Thoracic aorta (tissue), 2 donors: ENCODE results near the gene KCTD5. TPM values are rescaled to one million over a fixed set of nuclear protein-coding genes. Genes with fewer than 3 reads are reported as not detected.

Experiments used
- ATAC-seq: fragments of 150-250 bp; one replicate; pipeline ENCODE4 v1.8.0; 2017; ENCODE audit warnings: low read depth; ENCODE audit not compliant: insufficient number of reproducible peaks, low FRiP score
- DNase-seq: peaks from one replicate; pipeline ENCODE4 v3.0.0-alpha.2; 2020; ENCODE audit warnings: low spot score
- H3K27ac ChIP-seq, 2 donors: fragments of 200-600 bp; sonication (generic); 1 replicate in 1 of 2; 2 replicates in 1 of 2; pipeline ENCODE4 v1.5.1; 2016; ENCODE audit warnings: mild to moderate bottlenecking in 2 of 2, moderate library complexity in 2 of 2
- H3K27me3 ChIP-seq: fragments of 200-600 bp; sonication (generic); replicated peaks from 2 replicates; pipeline ENCODE4 v1.6.0; 2016; ENCODE audit warnings: mild to moderate bottlenecking; ENCODE audit not compliant: insufficient read depth
- H3K36me3 ChIP-seq: fragments of 200-600 bp; sonication (generic); one replicate; pipeline ENCODE4 v1.5.1; 2016
- H3K4me1 ChIP-seq, 2 donors: fragments of 200-600 bp; sonication (generic); 1 replicate in 1 of 2; 2 replicates in 1 of 2; pipeline versions ENCODE4 v1.5.1 to v1.6.0; 2016; ENCODE audit warnings: low read depth in 2 of 2, mild to moderate bottlenecking in 1 of 2; ENCODE audit not compliant: control insufficient read depth in 1 of 2
- H3K4me3 ChIP-seq: fragments of 200-600 bp; sonication (generic); 2 replicates; pipeline ENCODE4 v1.5.1; 2016; ENCODE audit warnings: mild to moderate bottlenecking
- H3K9me3 ChIP-seq: fragments of 200-600 bp; sonication (generic); 2 replicates; pipeline ENCODE4 v1.5.1; 2016
- total RNA-seq, 2 donors: library from RNA; depleted of rRNA; stranded (reverse); fragments of >200 nt; gene quantifications; one replicate each; pipeline versions ENCODE4 v1.1.0 to v1.2.3, GENCODE V29; 2016
- TF ChIP-seq, protein P1 (sequence below): fragments of 200-600 bp; sonication (generic); IDR thresholded peaks from one replicate; pipeline ENCODE4 v1.5.1; 2019; ENCODE audit warnings: antibody characterized with exemption

The KCTD5 gene
- total RNA-seq, 2 donors from 2014 or later, result 13.8 to 19.2 TPM

DNA sequence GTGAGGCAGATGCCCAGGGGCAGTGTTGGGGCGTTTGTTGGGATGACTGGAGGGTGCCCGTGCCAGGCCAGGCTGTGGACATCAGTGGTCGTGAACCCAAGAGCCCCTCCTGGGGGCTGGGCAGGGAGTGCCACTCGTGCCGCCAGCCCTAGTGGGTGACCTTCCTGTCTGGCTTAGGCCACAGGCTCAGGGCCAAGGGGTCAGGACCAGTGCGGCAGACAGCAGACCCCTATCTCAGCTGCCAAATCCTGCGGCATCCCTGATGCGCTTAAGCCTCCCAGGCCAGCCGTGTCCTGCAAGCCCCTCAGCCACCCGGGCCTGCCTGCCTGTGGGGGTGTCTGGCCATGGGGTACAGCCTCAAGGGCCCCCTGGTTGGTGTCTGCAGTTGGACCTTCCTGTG is 23.0 kb downstream of the KCTD5 start:
- no peaks in the 10 kb centered on the region for H3K4me1 ChIP-seq
- DNase-seq (no peak), ATAC-seq (no peak)
- TF ChIP-seq, protein P1, sequence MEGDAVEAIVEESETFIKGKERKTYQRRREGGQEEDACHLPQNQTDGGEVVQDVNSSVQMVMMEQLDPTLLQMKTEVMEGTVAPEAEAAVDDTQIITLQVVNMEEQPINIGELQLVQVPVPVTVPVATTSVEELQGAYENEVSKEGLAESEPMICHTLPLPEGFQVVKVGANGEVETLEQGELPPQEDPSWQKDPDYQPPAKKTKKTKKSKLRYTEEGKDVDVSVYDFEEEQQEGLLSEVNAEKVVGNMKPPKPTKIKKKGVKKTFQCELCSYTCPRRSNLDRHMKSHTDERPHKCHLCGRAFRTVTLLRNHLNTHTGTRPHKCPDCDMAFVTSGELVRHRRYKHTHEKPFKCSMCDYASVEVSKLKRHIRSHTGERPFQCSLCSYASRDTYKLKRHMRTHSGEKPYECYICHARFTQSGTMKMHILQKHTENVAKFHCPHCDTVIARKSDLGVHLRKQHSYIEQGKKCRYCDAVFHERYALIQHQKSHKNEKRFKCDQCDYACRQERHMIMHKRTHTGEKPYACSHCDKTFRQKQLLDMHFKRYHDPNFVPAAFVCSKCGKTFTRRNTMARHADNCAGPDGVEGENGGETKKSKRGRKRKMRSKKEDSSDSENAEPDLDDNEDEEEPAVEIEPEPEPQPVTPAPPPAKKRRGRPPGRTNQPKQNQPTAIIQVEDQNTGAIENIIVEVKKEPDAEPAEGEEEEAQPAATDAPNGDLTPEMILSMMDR, result no peak
- peaks cover 44% of the 10 kb centered on the region for H3K36me3 ChIP-seq
- H3K27me3 ChIP-seq, result no peaks in the 10 kb centered on the region
- no peaks in the 10 kb centered on the region for H3K9me3 ChIP-seq
- no peak overlapping the region for H3K27ac ChIP-seq
- H3K4me3 ChIP-seq, result no peak overlapping the region

DNA sequence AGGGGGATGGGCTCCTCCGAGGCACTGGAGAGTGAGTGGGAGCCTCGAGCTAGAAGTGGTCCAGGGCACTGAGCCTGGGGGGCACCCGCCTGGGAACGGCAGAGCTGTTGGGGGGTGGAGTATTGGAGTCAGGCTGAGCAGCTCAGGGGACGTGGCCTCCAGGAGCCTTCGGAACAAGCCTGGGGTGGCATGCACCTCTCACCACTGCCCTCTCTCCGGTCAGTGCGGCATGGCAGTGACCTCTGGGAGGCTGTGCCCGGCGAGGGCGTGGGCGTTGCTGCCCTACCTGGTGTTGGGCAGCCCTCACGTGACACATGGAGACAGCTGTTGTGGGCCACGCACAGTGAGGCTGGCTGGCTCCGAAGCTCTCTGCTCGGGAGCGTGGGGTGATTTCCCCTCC is 23.8 kb downstream of the KCTD5 start:
- ATAC-seq (no peak), DNase-seq (no peak)
- Histone ChIP-seq H3K9me3 (no peaks in the 10 kb centered on the region), H3K4me1 (no peaks in the 10 kb centered on the region), H3K27ac (no peak overlapping the region), H3K36me3 (peaks cover 37% of the 10 kb centered on the region), H3K27me3 (no peaks in the 10 kb centered on the region), H3K4me3 (no peak overlapping the region)
- TF ChIP-seq, protein P1, result no peak

DNA sequence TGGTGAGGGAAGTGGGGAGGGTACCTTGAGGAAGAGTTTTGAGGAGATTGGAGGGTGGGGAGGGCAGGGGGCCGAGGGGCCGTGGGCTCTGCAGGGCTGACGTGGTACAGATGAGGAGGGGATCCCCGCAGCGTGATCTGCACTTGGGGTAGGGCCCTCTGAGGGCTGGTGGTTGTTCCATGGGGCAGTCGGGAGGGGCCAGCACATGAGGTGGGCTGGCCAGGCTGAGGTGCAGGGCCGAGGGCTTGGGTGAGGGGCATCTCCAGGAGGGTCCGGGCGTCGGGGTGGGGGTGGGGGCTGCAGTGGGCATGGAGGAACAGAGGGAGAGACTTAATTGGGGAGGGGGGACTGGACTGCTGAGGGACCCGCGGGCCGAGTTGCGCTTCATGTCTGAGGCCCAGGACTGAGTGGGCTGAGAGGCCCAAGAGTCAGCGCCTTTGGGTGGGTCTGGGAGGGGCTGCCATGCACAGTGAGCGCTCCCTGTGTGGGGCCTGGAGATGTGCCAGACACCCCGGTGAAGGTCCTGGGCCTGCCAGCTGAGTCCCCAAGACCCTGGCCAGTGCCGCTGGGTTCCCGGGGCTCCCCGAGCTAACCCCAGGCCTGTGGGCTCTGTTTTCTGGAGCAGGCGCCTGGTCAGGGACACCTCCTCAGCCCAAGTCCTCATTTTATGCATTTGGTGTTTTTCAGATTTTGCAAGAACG is 24.4 kb downstream of the KCTD5 start:
- peaks cover 30% of the 10 kb centered on the region for H3K36me3 ChIP-seq
- ATAC-seq, result no peak
- H3K27me3 ChIP-seq, result no peaks in the 10 kb centered on the region

DNA sequence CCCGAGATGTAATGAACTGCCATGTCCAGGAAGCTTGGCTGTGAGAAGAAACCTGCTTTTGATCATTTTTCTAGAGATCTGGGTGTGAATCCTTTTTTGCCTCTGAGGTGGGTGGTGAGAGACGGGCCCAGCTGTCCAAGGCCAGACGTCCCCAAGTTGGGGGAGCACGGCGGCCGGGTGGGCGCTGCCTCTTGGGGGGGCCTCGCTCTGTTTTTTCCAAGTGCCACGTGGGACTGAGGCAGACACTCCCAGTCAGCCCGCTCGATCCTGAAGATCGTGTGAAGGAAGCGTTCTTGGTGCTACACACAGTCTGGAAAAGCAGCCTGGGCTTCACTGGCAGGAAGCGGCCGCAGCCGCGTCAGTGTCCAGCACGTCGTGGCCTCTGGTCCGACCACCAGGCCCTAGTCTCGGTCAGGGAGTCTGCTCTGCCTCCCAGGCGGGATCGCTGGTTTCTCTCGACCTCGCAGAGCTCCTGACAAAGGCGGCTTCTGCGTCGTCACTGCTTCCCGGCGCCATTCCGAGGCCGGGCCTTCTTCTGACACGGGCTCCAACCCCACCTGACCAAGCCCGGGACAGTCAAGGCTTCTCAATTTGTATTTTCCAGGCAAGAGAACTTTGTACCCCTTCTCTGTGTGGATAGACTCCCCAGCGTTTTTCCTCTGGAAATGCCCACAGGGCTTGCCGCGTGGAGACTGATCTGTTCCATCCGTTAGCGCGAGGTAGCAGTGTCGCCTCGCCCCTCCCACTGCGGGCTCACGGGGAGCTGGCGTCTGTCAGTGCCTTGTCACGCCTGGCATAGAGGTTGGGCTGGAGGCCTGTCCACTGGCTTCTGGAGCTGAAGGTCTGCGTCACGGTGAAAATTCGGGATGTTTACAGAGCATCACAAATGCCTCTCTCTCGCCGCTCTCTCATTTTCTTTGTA is 25.3 kb downstream of the KCTD5 start:
- no peak for DNase-seq
- Histone ChIP-seq H3K36me3 (peaks cover 23% of the 10 kb centered on the region), H3K9me3 (no peaks in the 10 kb centered on the region), H3K4me3 (no peak overlapping the region), H3K27ac (no peak overlapping the region), H3K27me3 (no peaks in the 10 kb centered on the region), H3K4me1 (no peaks in the 10 kb centered on the region)
- no peak for ATAC-seq
- TF ChIP-seq, protein P1, result no peak

More for the DNA sequence above, 24.4 kb downstream of the KCTD5 start:
- DNase-seq, result no peak
- no peaks in the 10 kb centered on the region for H3K9me3 ChIP-seq
- H3K27ac ChIP-seq, result no peak overlapping the region
- H3K4me3 ChIP-seq, result no peak overlapping the region
- TF ChIP-seq, protein P1, result no peak
- H3K4me1 ChIP-seq, result no peaks in the 10 kb centered on the region

DNA sequence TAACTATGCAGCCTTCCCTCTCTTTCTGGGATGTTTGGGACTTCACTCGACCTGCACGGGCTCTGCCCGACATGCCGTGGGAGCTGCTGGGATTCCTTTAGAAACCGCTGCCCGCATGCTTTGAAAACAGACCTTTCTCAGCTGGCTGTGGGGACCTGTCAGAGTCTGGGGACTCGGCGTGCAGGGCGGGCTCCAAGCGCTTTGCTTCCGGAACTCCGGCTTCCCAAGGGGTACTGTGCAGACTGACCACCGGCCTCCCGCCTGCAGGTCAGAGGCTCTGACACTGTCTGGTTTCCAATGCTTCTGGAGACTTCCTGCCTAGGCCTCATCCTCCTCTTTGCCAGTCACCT is 25.9 kb downstream of the KCTD5 start:
- H3K4me3 ChIP-seq, result no peak overlapping the region
- H3K27ac ChIP-seq, result no peak overlapping the region
- H3K9me3 ChIP-seq, result no peaks in the 10 kb centered on the region
- no peaks in the 10 kb centered on the region for H3K4me1 ChIP-seq
- DNase-seq, result no peak
- ATAC-seq, result no peak
- TF ChIP-seq, protein P1, result no peak
- peaks cover 19% of the 10 kb centered on the region for H3K36me3 ChIP-seq
- no peaks in the 10 kb centered on the region for H3K27me3 ChIP-seq
